Mammary epithelial cell (primary cell): ENCODE measurements around the gene PHLDB2.

Source experiments
- EZH2 ChIP-seq: IDR thresholded peaks from 2 replicates; pipeline ENCODE4 v1.6.1; 2012; ENCODE audit warnings: low read length, inconsistent platforms, borderline replicate concordance
- TF ChIP-seq, protein P1 (sequence below), 2 donors: IDR thresholded peaks in 1 of 2; conservative IDR thresholded peaks in 1 of 2; 2 replicates each; pipeline ENCODE4 v1.5.1; 2011 to 2012; ENCODE audit warnings: inconsistent platforms in 2 of 2, low read length in 2 of 2, mild to moderate bottlenecking in 2 of 2, control low read depth in 1 of 2, low read depth in 1 of 2; ENCODE audit not compliant: insufficient read depth in 1 of 2; ENCODE audit errors: extremely low read depth in 1 of 2

DNA sequence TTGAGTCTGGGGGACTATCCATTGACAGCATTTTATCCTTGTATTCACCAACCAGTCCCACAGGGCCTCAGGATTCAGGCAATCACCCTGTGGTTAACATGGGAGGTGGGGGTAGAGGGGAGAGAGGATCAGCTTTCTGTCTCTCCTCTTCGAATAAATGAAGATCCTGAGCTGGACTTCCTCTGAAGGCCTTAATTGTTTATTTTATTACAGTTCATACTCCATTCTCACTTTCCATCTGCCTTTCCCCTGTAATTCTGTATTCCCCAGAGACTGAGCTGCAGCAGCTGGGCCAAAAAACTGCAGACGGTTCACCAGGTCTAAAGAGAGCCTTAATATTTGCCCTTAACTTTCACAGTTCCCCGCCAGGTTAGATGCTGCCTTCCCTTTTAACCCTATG lies 151.6 kb downstream of the PHLDB2 start:
- TF ChIP-seq, protein P1, sequence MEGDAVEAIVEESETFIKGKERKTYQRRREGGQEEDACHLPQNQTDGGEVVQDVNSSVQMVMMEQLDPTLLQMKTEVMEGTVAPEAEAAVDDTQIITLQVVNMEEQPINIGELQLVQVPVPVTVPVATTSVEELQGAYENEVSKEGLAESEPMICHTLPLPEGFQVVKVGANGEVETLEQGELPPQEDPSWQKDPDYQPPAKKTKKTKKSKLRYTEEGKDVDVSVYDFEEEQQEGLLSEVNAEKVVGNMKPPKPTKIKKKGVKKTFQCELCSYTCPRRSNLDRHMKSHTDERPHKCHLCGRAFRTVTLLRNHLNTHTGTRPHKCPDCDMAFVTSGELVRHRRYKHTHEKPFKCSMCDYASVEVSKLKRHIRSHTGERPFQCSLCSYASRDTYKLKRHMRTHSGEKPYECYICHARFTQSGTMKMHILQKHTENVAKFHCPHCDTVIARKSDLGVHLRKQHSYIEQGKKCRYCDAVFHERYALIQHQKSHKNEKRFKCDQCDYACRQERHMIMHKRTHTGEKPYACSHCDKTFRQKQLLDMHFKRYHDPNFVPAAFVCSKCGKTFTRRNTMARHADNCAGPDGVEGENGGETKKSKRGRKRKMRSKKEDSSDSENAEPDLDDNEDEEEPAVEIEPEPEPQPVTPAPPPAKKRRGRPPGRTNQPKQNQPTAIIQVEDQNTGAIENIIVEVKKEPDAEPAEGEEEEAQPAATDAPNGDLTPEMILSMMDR (conservative IDR thresholded peaks at IDR 0.05 in 1 of 2, IDR thresholded peaks at IDR 0.05 in 1 of 2; ENCODE audit: extremely low read depth in 1 of 2, insufficient read depth in 1 of 2, low read depth in 1 of 2, low read length in 2 of 2) = no peak
- no peak for TF ChIP-seq EZH2
